H9 (cell line): ENCODE results near the gene METRNL. TPM values are rescaled to one million over a fixed set of nuclear protein-coding genes. Genes with fewer than 3 reads are reported as not detected.

ENCODE experiments used
- DNase-seq: peaks from one replicate; pipeline ENCODE4 v3.0.0-alpha.2; 2017
- H2AFZ ChIP-seq: one replicate; pipeline ENCODE4 v1.6.1; 2013; ENCODE audit warnings: mild to moderate bottlenecking, low read length, control low read depth, moderate library complexity
- H2AK5ac ChIP-seq: 2 replicates; pipeline ENCODE4 v1.6.1; 2013; ENCODE audit warnings: low read length, control low read depth, mixed read lengths; ENCODE audit not compliant: insufficient read length
- H2BK120ac ChIP-seq: one replicate; pipeline ENCODE4 v1.6.1; 2013; ENCODE audit warnings: low read depth, mild to moderate bottlenecking, low read length, control low read depth, inconsistent platforms; ENCODE audit not compliant: poor library complexity, severe bottlenecking
- H2BK12ac ChIP-seq: 2 replicates; pipeline ENCODE4 v1.6.1; 2013; ENCODE audit warnings: low read length, control low read depth, mixed read lengths, low read depth; ENCODE audit not compliant: insufficient read length
- H2BK15ac ChIP-seq: 2 replicates; pipeline ENCODE4 v1.6.1; 2013; ENCODE audit warnings: low read depth, low read length, control low read depth
- H2BK20ac ChIP-seq: one replicate; pipeline ENCODE4 v1.6.1; 2013; ENCODE audit warnings: low read depth, mild to moderate bottlenecking, low read length, control low read depth, inconsistent platforms; ENCODE audit not compliant: poor library complexity, severe bottlenecking
- H2BK5ac ChIP-seq: 2 replicates; pipeline ENCODE4 v1.6.1; 2013; ENCODE audit warnings: low read length, control low read depth, mixed read lengths; ENCODE audit not compliant: insufficient read length
- H3K14ac ChIP-seq: 2 replicates; pipeline ENCODE4 v1.6.1; 2013; ENCODE audit warnings: low read length, control low read depth; ENCODE audit not compliant: insufficient read depth
- H3K18ac ChIP-seq: 2 replicates; pipeline ENCODE4 v1.6.1; 2013; ENCODE audit warnings: low read depth, mild to moderate bottlenecking, mixed read lengths, low read length, control low read depth; ENCODE audit not compliant: insufficient read length
- H3K23ac ChIP-seq: 2 replicates; pipeline ENCODE4 v1.6.1; 2013; ENCODE audit warnings: low read length, control low read depth, mixed read lengths, low read depth; ENCODE audit not compliant: insufficient read length
- H3K23me2 ChIP-seq: 2 replicates; pipeline ENCODE4 v1.6.1; 2013; ENCODE audit warnings: low read depth, mild to moderate bottlenecking, mixed read lengths, low read length, control low read depth; ENCODE audit not compliant: insufficient read length, poor library complexity, severe bottlenecking
- H3K27ac ChIP-seq: 2 replicates; pipeline ENCODE4 v1.5.1; 2013; ENCODE audit warnings: low read length, control low read depth, mixed read lengths, low read depth; ENCODE audit not compliant: insufficient read length
- H3K27me3 ChIP-seq: 2 replicates; pipeline ENCODE4 v1.6.1; 2013; ENCODE audit warnings: low read length, control low read depth, inconsistent platforms; ENCODE audit not compliant: insufficient read depth
- H3K4ac ChIP-seq: 2 replicates; pipeline ENCODE4 v1.6.1; 2013; ENCODE audit warnings: low read depth, mild to moderate bottlenecking, control low read depth, inconsistent platforms, low read length, moderate library complexity
- H3K4me1 ChIP-seq: 2 replicates; pipeline ENCODE4 v1.6.1; 2013; ENCODE audit warnings: low read length, control low read depth, inconsistent platforms; ENCODE audit not compliant: insufficient read depth
- H3K4me2 ChIP-seq: 2 replicates; pipeline ENCODE4 v1.6.1; 2013; ENCODE audit warnings: low read length, control low read depth, mixed read lengths; ENCODE audit not compliant: insufficient read length, insufficient read depth
- H3K56ac ChIP-seq: 2 replicates; pipeline ENCODE4 v1.6.1; 2013; ENCODE audit warnings: low read depth, mild to moderate bottlenecking, mixed read lengths, low read length, control low read depth; ENCODE audit not compliant: insufficient read length
- H3K79me1 ChIP-seq: 2 replicates; pipeline ENCODE4 v1.6.1; 2013; ENCODE audit warnings: low read depth, mild to moderate bottlenecking, moderate library complexity, low read length, control low read depth, inconsistent platforms; ENCODE audit not compliant: insufficient read depth, poor library complexity, severe bottlenecking
- H3K79me2 ChIP-seq: 2 replicates; pipeline ENCODE4 v1.6.1; 2013; ENCODE audit warnings: low read length, control low read depth, inconsistent platforms; ENCODE audit not compliant: insufficient read depth
- H3K9ac ChIP-seq: 2 replicates; pipeline ENCODE4 v1.6.1; 2013; ENCODE audit warnings: low read length, control low read depth, mixed read lengths; ENCODE audit not compliant: insufficient read length; ENCODE audit errors: extremely low read depth
- H3K9me3 ChIP-seq: one replicate; pipeline ENCODE4 v1.6.1; 2013; ENCODE audit warnings: low read depth, low read length, inconsistent platforms; ENCODE audit not compliant: control insufficient read depth
- H3T11ph ChIP-seq: one replicate; pipeline ENCODE4 v1.6.1; 2013; ENCODE audit warnings: mild to moderate bottlenecking, low read length, control low read depth, inconsistent platforms
- H4K20me1 ChIP-seq: one replicate; pipeline ENCODE4 v1.6.1; 2013; ENCODE audit not compliant: control insufficient read depth, insufficient read length, insufficient read depth
- H4K5ac ChIP-seq: 2 replicates; pipeline ENCODE4 v1.6.1; 2013; ENCODE audit warnings: low read depth, mild to moderate bottlenecking, mixed read lengths, low read length, control low read depth; ENCODE audit not compliant: insufficient read length
- H4K8ac ChIP-seq: replicated peaks from 2 replicates; pipeline ENCODE4 v1.6.1; 2013; ENCODE audit warnings: low read length, control low read depth, mixed read lengths, low read depth; ENCODE audit not compliant: insufficient read length
- H4K91ac ChIP-seq: 2 replicates; pipeline ENCODE4 v1.6.1; 2013; ENCODE audit warnings: low read depth, mild to moderate bottlenecking, moderate library complexity, mixed read lengths, low read length, control low read depth; ENCODE audit not compliant: insufficient read length
- H3K27ac Mint-ChIP-seq, 3 experiments: 2 replicates in 2 of 3; 3 replicates in 1 of 3; pipeline ENCODE4 v1.8.0; 2020 to 2021; ENCODE audit warnings: mixed read lengths in 3 of 3, mild to moderate bottlenecking in 1 of 3, moderate library complexity in 1 of 3
- H3K27me3 Mint-ChIP-seq: 2 replicates; pipeline ENCODE4 v1.8.0; 2021; ENCODE audit warnings: low read depth, mild to moderate bottlenecking, moderate library complexity, mixed read lengths
- H3K36me3 Mint-ChIP-seq, 3 experiments: 2 replicates in 2 of 3; 3 replicates in 1 of 3; pipeline ENCODE4 v1.8.0; 2020 to 2021; ENCODE audit warnings: low read depth in 3 of 3, mixed read lengths in 3 of 3; ENCODE audit not compliant: insufficient read depth in 1 of 3
- H3K4me1 Mint-ChIP-seq, 2 experiments: 2 replicates each; pipeline ENCODE4 v1.8.0; 2020; ENCODE audit warnings: mixed read lengths in 2 of 2
- H3K4me3 Mint-ChIP-seq, 2 experiments: 2 replicates in 1 of 2; 3 replicates in 1 of 2; pipeline ENCODE4 v1.8.0; 2020 to 2021; ENCODE audit warnings: mild to moderate bottlenecking in 2 of 2, mixed read lengths in 2 of 2, moderate library complexity in 1 of 2
- H3K9me3 Mint-ChIP-seq, 2 experiments: 2 replicates in 1 of 2; 3 replicates in 1 of 2; pipeline ENCODE4 v1.8.0; 2020; ENCODE audit warnings: mild to moderate bottlenecking in 2 of 2, mixed read lengths in 2 of 2, moderate library complexity in 1 of 2
- CTCF ChIP-seq: fragments of 200-600 bp; sonication (generic); conservative IDR thresholded peaks from 3 replicates; pipeline ENCODE4 v1.8.0; 2021; ENCODE audit warnings: antibody characterized with exemption, mild to moderate bottlenecking
- WGBS: extraction: QIAGEN DNeasy Blood & Tissue Kit; methylation state at CpG from one replicate; pipeline ENCODE4 v1.1.7; 2013; ENCODE audit warnings: missing lambda C conversion rate, low lambda C conversion rate, mixed read lengths; ENCODE audit not compliant: insufficient read length; ENCODE audit errors: extremely low coverage; 5-methylcytosine and 5-hydroxymethylcytosine counted together
- total RNA-seq: library from RNA; stranded (reverse); gene quantifications from 2 replicates; pipeline ENCODE4 v1.2.1, GENCODE V29; 2021

The METRNL gene
- total RNA-seq, 1 experiment from 2014 or later = 21.4 TPM

GRCh38 chr17:83085103-83085502 lies 5.7 kb downstream of the METRNL start:
- H3K4me1 ChIP-seq = peaks cover 11% of the 10 kb centered on the region; the same call in 1 of the 2 replicates
- peaks cover 30 to 42% of the 10 kb centered on the region in 2 experiments for H3K4me1 Mint-ChIP-seq
- H3K79me2 ChIP-seq = no peaks in the 10 kb centered on the region; the same call in 1 of the 2 replicates
- H3K27ac ChIP-seq = no peak overlapping the region
- no peak for TF ChIP-seq CTCF
- H2AK5ac ChIP-seq = no peak overlapping the region
- peaks cover 17 to 24% (median 23%) of the 10 kb centered on the region in 3 experiments; a peak in 6 of 7 replicates for H3K36me3 Mint-ChIP-seq
- no peaks in the 10 kb centered on the region for H3K9me3 Mint-ChIP-seq
- no CpG with 5 or more reads among the region's 22 CpGs for WGBS
- no peak overlapping the region for H3K4ac ChIP-seq
- H2BK20ac ChIP-seq = no peak overlapping the region
- no peak overlapping the region for H2BK5ac ChIP-seq
- H3K27me3 ChIP-seq = peaks cover 7% of the 10 kb centered on the region; the same call in 1 of the 2 replicates
- H2AFZ ChIP-seq = no peak overlapping the region
- H3K4me3 Mint-ChIP-seq = no peak overlapping the region; a peak in 1 of 5 replicates
- H3K27ac Mint-ChIP-seq = no peak overlapping the region; a peak in 1 of 7 replicates
- H3K79me1 ChIP-seq = no peaks in the 10 kb centered on the region
- no peak overlapping the region for H2BK15ac ChIP-seq
- no peaks in the 10 kb centered on the region for H3K9me3 ChIP-seq
- H3T11ph ChIP-seq = no peak overlapping the region
- no peak for DNase-seq
- no peaks in the 10 kb centered on the region for H3K23me2 ChIP-seq
- H3K18ac ChIP-seq = no peak overlapping the region
- no peak overlapping the region for H4K5ac ChIP-seq
- H3K27me3 Mint-ChIP-seq = peaks cover 22% of the 10 kb centered on the region
- H3K56ac ChIP-seq = no peak overlapping the region
- no peaks in the 10 kb centered on the region for H4K20me1 ChIP-seq
- H3K4me2 ChIP-seq = no peak overlapping the region
- H4K8ac ChIP-seq = no peak overlapping the region
- no peak overlapping the region for H2BK120ac ChIP-seq
- no peak overlapping the region for H3K23ac ChIP-seq
- no peak overlapping the region for H3K9ac ChIP-seq
- no peak overlapping the region for H2BK12ac ChIP-seq
- H3K14ac ChIP-seq = no peak overlapping the region; the same call in 1 of the 2 replicates
- H4K91ac ChIP-seq = peak overlapping the region; percentile 3
